ENCODE data around the gene RNASE1. TPM values are rescaled to one million over a fixed set of nuclear protein-coding genes. Genes with fewer than 3 reads are reported as not detected.

RNASE1 gene
- total RNA-seq, 4 donors from 2014 or later: 42.6 to 129 (median 87.7) TPM

- intact Hi-C loops (cut with DNase I; ENCODE audit: low total_unique reads): no loop called here
- no peak for DNase-seq (ENCODE audit: low spot score in 2 of 2)
- no peak overlapping the region for H3K4me3 ChIP-seq (ENCODE audit: low read depth, poor library complexity, severe bottlenecking)
- TF ChIP-seq, protein P1, sequence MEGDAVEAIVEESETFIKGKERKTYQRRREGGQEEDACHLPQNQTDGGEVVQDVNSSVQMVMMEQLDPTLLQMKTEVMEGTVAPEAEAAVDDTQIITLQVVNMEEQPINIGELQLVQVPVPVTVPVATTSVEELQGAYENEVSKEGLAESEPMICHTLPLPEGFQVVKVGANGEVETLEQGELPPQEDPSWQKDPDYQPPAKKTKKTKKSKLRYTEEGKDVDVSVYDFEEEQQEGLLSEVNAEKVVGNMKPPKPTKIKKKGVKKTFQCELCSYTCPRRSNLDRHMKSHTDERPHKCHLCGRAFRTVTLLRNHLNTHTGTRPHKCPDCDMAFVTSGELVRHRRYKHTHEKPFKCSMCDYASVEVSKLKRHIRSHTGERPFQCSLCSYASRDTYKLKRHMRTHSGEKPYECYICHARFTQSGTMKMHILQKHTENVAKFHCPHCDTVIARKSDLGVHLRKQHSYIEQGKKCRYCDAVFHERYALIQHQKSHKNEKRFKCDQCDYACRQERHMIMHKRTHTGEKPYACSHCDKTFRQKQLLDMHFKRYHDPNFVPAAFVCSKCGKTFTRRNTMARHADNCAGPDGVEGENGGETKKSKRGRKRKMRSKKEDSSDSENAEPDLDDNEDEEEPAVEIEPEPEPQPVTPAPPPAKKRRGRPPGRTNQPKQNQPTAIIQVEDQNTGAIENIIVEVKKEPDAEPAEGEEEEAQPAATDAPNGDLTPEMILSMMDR (IDR thresholded peaks at IDR 0.05): no peak
- no peak for TF ChIP-seq POLR2A (IDR thresholded peaks at IDR 0.05)
- WGBS, 2 donors: 65 to 67% methylated on average over 7 of the region's 7 CpGs
Measured at GRCh38 chr14:20794644-20795369, 7.8 kb downstream of the RNASE1 start.

- no peak for DNase-seq (ENCODE audit: low spot score in 2 of 2)
- TF ChIP-seq, protein P1 (IDR thresholded peaks at IDR 0.05): no peak
- no peak for TF ChIP-seq POLR2A (IDR thresholded peaks at IDR 0.05)
- WGBS, 2 donors: 87 to 89% methylated on average over 4 of the region's 4 CpGs
- H3K4me3 ChIP-seq (ENCODE audit: low read depth, poor library complexity, severe bottlenecking): no peak overlapping the region
- intact Hi-C loops (cut with DNase I; ENCODE audit: low total_unique reads): no loop called here
Measured at GRCh38 chr14:20792556-20792955, 10.1 kb downstream of the RNASE1 start.

DNA sequence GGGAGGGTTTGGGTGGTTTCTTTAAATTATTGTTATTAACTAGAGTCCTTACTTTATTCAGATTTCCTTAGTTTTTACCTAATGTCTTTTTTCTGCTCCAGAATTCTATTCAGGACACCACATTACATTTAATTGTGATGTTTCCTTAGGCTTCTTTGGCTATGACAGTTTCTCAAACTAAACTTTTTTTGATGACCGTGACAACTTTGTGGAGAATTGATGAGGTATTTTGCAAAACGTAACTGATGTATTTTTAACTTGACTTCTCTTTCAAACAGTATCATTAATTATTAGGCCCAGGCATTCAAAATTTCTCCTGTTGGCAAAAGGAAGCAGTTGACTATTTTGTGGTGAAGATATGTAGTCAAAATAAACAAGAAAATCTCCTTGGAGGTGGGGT is 11.0 kb downstream of the RNASE1 start:
- TF ChIP-seq, protein P1 (IDR thresholded peaks at IDR 0.05): no peak
- no peak for TF ChIP-seq POLR2A (IDR thresholded peaks at IDR 0.05)
- 53 to 58% methylated on average over 2 of the region's 2 CpGs for WGBS, 2 donors
- no peak for DNase-seq (ENCODE audit: low spot score in 2 of 2)
- no peak overlapping the region for H3K4me3 ChIP-seq (ENCODE audit: low read depth, poor library complexity, severe bottlenecking)
- intact Hi-C loops (cut with DNase I; ENCODE audit: low total_unique reads): no loop called here

DNA sequence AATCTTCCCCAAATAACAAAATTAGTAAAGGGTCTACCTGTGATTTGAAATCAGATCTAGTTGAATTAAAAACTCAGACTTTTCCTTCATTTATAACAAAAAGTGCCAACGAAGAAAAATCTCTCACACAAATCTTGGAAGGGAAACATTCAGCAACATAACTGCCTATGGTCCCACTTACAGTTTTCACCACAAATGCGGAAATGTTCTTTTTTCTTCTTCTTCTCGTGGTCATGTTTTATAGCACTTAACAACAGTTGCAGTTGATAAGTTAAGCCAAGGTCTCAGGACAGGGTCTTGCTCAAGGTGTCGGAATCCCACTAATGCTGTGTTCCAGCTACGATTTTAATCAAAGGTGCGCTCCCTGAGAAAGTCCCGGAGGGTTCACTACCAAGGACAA is 11.5 kb downstream of the RNASE1 start:
- intact Hi-C loops (cut with DNase I; ENCODE audit: low total_unique reads): no loop called here
- no peak for DNase-seq (ENCODE audit: low spot score in 2 of 2)
- TF ChIP-seq POLR2A (IDR thresholded peaks at IDR 0.05): no peak
- TF ChIP-seq, protein P1 (IDR thresholded peaks at IDR 0.05): no peak
- 63% methylated on average over 7 of the region's 7 CpGs for WGBS, 2 donors
- no peak overlapping the region for H3K4me3 ChIP-seq (ENCODE audit: low read depth, poor library complexity, severe bottlenecking)

- WGBS, 2 donors: 80 to 90% methylated on average over 13 of the region's 13 CpGs
- no peak for DNase-seq (ENCODE audit: low spot score in 2 of 2)
- TF ChIP-seq, protein P1 (IDR thresholded peaks at IDR 0.05): no peak
- no peak for TF ChIP-seq POLR2A (IDR thresholded peaks at IDR 0.05)
- intact Hi-C loops (cut with DNase I; ENCODE audit: low total_unique reads): no loop called here
- H3K4me3 ChIP-seq (ENCODE audit: low read depth, poor library complexity, severe bottlenecking): no peak overlapping the region
Measured at GRCh38 chr14:20790464-20791116, 12.1 kb downstream of the RNASE1 start.
